Left ventricle myocardium inferior (tissue), 1 donor: ENCODE results near the gene CMIP. TPM values are rescaled to one million over a fixed set of nuclear protein-coding genes. Genes with fewer than 3 reads are reported as not detected.

ENCODE experiments used
- DNase-seq: peaks from one replicate; pipeline ENCODE4 v3.0.0-alpha.2; 2020
- H3K27ac ChIP-seq: fragments of 200-600 bp; replicated peaks from 2 replicates; pipeline ENCODE4 v1.8.0; 2021
- H3K27me3 ChIP-seq: fragments of 200-600 bp; 2 replicates; pipeline ENCODE4 v1.8.0; 2021; ENCODE audit warnings: low read depth
- H3K36me3 ChIP-seq: fragments of 200-600 bp; 2 replicates; pipeline ENCODE4 v1.8.0; 2021
- H3K4me1 ChIP-seq: fragments of 200-600 bp; 2 replicates; pipeline ENCODE4 v1.8.0; 2021
- H3K4me3 ChIP-seq: fragments of 200-600 bp; 2 replicates; pipeline ENCODE4 v1.8.0; 2021; ENCODE audit warnings: mild to moderate bottlenecking, moderate library complexity
- H3K9me3 ChIP-seq: fragments of 200-600 bp; replicated peaks from 2 replicates; pipeline ENCODE4 v1.8.0; 2021
- CTCF ChIP-seq: fragments of 200-600 bp; IDR thresholded peaks from 2 replicates; pipeline ENCODE4 v1.8.0; 2021; ENCODE audit warnings: antibody characterized with exemption, mild to moderate bottlenecking, borderline replicate concordance
- intact Hi-C: fragments of 100-400 bp; cut with micrococcal nuclease; formaldehyde crosslinking; loops from one replicate; pipeline ENCODE4 v1.11.0; 2022
- total RNA-seq: library from RNA; stranded (reverse); fragmentation: NEBNext Ultra II Directional; extraction: Animal tissue kit (Norgen Biotek cat#: 25700); gene quantifications from one replicate; pipeline ENCODE4 v1.2.1, GENCODE V29; 2021
- donor health status: DM: no; HTN: yes; CAD: no; lungs with severe emphysema.

Gene CMIP
- total RNA-seq, 1 donor from 2014 or later = 11.2 TPM

- no peaks in the 10 kb centered on the region for H3K27me3 ChIP-seq
- peak overlapping the region; percentile 77 for H3K4me3 ChIP-seq
- H3K27ac ChIP-seq = peak overlapping the region; percentile 83
- no peak for DNase-seq
- intact Hi-C loops = no loop called here
- H3K4me1 ChIP-seq = peaks cover 45% of the 10 kb centered on the region
- H3K9me3 ChIP-seq = no peaks in the 10 kb centered on the region
- no peaks in the 10 kb centered on the region for H3K36me3 ChIP-seq
- TF ChIP-seq CTCF = no peak
Measured at GRCh38 chr16:81445966-81446906, 1.6 kb downstream of the CMIP start.

- Histone ChIP-seq H3K4me3 (peak overlapping the region; percentile 77), H3K36me3 (no peaks in the 10 kb centered on the region), H3K27ac (peak overlapping the region; percentile 83), H3K27me3 (no peaks in the 10 kb centered on the region), H3K4me1 (peaks cover 51% of the 10 kb centered on the region), H3K9me3 (no peaks in the 10 kb centered on the region)
- TF ChIP-seq CTCF = no peak
- intact Hi-C loops = no loop called here
- DNase-seq = no peak
Measured at GRCh38 chr16:81446907-81447268, 2.3 kb downstream of the CMIP start.

- peak overlapping the region; percentile 83 for H3K27ac ChIP-seq
- no peaks in the 10 kb centered on the region for H3K9me3 ChIP-seq
- H3K4me3 ChIP-seq = peak overlapping the region; percentile 77
Measured at GRCh38 chr16:81447383-81448101, 2.9 kb downstream of the CMIP start.

GRCh38 chr16:81448154-81449131 is 3.8 kb downstream of the CMIP start:
- no peak overlapping the region for H3K27ac ChIP-seq
- peak overlapping the region; percentile 77 for H3K4me3 ChIP-seq
- no peak for TF ChIP-seq CTCF

More at GRCh38 chr16:81447383-81448101, 2.9 kb downstream of the CMIP start:
- no peak for TF ChIP-seq CTCF
- intact Hi-C loops = no loop called here
- no peak for DNase-seq
- H3K27me3 ChIP-seq = no peaks in the 10 kb centered on the region
- H3K36me3 ChIP-seq = no peaks in the 10 kb centered on the region
- peaks cover 58% of the 10 kb centered on the region for H3K4me1 ChIP-seq

GRCh38 chr16:81449241-81449640 is 4.6 kb downstream of the CMIP start:
- Histone ChIP-seq H3K27me3 (no peaks in the 10 kb centered on the region), H3K9me3 (no peaks in the 10 kb centered on the region), H3K4me1 (peaks cover 68% of the 10 kb centered on the region), H3K36me3 (no peaks in the 10 kb centered on the region), H3K27ac (no peak overlapping the region), H3K4me3 (no peak overlapping the region)
- no peak for TF ChIP-seq CTCF
- DNase-seq = no peak
- intact Hi-C loops = no loop called here

More at GRCh38 chr16:81448154-81449131, 3.8 kb downstream of the CMIP start:
- DNase-seq = no peak
- Histone ChIP-seq H3K27me3 (no peaks in the 10 kb centered on the region), H3K4me1 (peaks cover 67% of the 10 kb centered on the region), H3K36me3 (no peaks in the 10 kb centered on the region), H3K9me3 (no peaks in the 10 kb centered on the region)
- intact Hi-C loops = no loop called here
